Stimulated activated effector memory CD8-positive, alpha-beta T cell treated with anti-CD3 and anti-CD28 coated beads, Interleukin-12 subunit alpha, Interleukin-12 subunit beta, amount 100 ng/mL, for 72 hours (primary cell): ENCODE data around the gene DNAJA1.

ENCODE experiments used
- ATAC-seq: fragments of 150-1000 bp; cut with Tn5 transposase; 2 replicates; pipeline ENCODE4 v1.10.0; 2021
- DNase-seq, 2 donors: peaks; one replicate each; pipeline ENCODE4 v3.0.0; 2021 to 2022; ENCODE audit warnings: low spot score in 2 of 2
- H3K27ac Mint-ChIP-seq: one replicate; pipeline ENCODE4 v1.8.0; 2022; ENCODE audit warnings: mild to moderate bottlenecking, mixed read lengths
- H3K36me3 Mint-ChIP-seq: one replicate; pipeline ENCODE4 v1.8.0; 2022; ENCODE audit warnings: mild to moderate bottlenecking, mixed read lengths
- H3K4me1 Mint-ChIP-seq: one replicate; pipeline ENCODE4 v1.8.0; 2022; ENCODE audit warnings: mixed read lengths
- H3K4me3 Mint-ChIP-seq: one replicate; pipeline ENCODE4 v1.8.0; 2022; ENCODE audit warnings: mild to moderate bottlenecking, mixed read lengths
- H3K9me3 Mint-ChIP-seq: one replicate; pipeline ENCODE4 v1.8.0; 2022; ENCODE audit warnings: mixed read lengths

DNAJA1 gene

DNA sequence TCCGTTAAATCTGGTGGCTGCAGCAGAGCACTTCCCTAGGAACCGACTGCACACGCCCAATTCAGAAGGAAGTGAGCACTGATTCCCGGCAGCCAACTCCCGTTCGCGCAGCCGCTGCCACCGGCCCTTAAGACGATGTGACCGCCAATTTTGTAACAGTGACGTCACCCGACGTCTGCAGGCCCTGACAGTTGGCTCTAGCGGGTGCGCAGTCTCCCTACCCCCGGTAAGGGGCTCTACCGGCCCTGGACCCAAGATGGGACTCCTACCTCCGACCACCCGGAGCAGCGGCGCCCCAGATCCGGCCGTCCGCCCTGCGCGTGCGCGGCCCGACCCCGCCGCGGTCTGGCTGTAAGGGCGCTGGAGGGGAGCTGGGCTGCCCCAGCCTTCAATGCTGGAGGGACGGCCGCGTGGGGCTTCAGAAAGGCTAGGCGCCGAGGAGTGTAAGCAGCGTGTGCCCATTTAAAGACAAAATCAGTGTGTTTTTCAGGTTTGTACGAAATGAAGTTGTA lies 19.1 kb downstream of the DNAJA1 start:
- peak; percentile 53 to 83 for DNase-seq
- no peaks in the 10 kb centered on the region for H3K9me3 Mint-ChIP-seq

DNA sequence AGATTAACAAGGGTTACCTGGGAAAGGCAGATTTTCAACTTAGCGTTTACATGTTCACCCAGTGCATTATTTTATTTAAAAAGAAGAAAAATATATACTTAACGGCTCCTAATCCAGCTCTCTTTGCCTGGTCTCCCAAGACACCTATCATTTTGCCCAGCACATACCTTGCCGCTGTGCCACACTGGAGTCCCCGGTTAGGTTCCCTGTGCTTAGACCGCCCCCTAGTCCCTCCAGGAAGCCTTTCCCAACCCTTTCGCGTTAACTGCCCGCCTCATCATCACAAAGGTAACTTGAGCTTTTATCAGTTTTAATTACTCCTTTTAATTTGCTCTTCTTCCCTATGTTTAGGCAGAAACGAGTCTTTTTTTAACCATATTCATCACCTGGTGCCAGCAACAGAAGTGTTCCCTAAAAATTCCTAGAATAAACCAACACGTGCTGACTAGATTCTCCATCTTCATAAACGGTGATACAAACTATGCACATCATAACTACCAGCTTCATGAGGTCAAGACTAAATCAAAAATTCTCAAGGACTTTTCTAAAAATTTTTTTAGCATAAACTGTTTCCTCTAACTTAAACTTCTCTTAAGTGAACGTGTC lies 19.7 kb downstream of the DNAJA1 start:
- peaks cover 17% of the 10 kb centered on the region for H3K4me1 Mint-ChIP-seq
- H3K36me3 Mint-ChIP-seq, result peaks cover 66% of the 10 kb centered on the region
- H3K27ac Mint-ChIP-seq, result no peak overlapping the region
- H3K4me3 Mint-ChIP-seq, result peak overlapping the region; percentile 68
- DNase-seq (no peak), ATAC-seq (no peak)
- no peaks in the 10 kb centered on the region for H3K9me3 Mint-ChIP-seq

More for the DNA sequence above, 19.1 kb downstream of the DNAJA1 start:
- peak; percentile 85 for ATAC-seq
- Mint-ChIP-seq H3K4me3 (peak overlapping the region; percentile 68), H3K4me1 (peaks cover 17% of the 10 kb centered on the region), H3K27ac (peak overlapping the region; percentile 61), H3K36me3 (peaks cover 66% of the 10 kb centered on the region)

DNA sequence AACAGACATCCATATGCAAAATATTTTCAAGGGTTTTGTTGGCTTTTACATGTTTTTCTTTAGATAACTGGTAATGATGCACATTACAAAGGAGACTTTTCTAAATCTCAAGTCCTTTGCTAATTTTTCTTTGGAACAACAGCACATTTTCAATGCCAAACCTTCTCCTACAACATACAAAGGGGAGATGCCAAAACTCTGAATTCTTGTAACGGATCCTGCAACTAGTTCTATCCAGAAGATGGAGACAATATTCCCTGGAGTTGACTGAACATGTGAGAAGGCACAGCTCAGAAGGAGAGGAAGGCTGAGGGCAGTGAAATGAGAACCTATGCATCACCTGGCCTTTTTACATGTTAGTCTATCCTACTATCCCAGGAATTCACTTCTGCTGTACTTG lies 21.0 kb downstream of the DNAJA1 start:
- Mint-ChIP-seq H3K4me1 (peaks cover 17% of the 10 kb centered on the region), H3K27ac (no peak overlapping the region), H3K9me3 (no peaks in the 10 kb centered on the region), H3K36me3 (peaks cover 66% of the 10 kb centered on the region), H3K4me3 (no peak overlapping the region)
- DNase-seq (no peak), ATAC-seq (no peak)

DNA sequence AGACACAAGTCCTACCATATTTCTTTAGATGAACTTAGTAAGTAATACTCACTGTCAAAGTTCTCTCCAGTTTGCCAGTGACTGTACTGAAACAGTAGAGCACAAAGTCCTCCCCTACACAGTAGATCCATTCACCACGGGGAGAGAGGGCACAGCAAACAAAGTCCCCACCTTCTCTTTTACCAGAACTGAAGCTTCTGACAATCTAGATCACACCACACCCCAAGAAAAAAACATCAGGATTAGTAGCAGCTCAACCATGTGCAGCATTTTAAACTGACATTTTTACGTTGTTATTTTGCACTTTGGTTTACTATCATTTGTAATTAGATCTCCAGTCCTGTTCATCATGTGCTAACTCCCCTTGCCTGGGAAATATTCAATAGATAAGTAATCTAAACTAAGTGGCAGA lies 23.0 kb downstream of the DNAJA1 start:
- DNase-seq, result no peak
- no peak overlapping the region for H3K4me3 Mint-ChIP-seq
- peaks cover 17% of the 10 kb centered on the region for H3K4me1 Mint-ChIP-seq
- H3K9me3 Mint-ChIP-seq, result no peaks in the 10 kb centered on the region
- H3K36me3 Mint-ChIP-seq, result peaks cover 85% of the 10 kb centered on the region
- H3K27ac Mint-ChIP-seq, result no peak overlapping the region
- no peak for ATAC-seq

DNA sequence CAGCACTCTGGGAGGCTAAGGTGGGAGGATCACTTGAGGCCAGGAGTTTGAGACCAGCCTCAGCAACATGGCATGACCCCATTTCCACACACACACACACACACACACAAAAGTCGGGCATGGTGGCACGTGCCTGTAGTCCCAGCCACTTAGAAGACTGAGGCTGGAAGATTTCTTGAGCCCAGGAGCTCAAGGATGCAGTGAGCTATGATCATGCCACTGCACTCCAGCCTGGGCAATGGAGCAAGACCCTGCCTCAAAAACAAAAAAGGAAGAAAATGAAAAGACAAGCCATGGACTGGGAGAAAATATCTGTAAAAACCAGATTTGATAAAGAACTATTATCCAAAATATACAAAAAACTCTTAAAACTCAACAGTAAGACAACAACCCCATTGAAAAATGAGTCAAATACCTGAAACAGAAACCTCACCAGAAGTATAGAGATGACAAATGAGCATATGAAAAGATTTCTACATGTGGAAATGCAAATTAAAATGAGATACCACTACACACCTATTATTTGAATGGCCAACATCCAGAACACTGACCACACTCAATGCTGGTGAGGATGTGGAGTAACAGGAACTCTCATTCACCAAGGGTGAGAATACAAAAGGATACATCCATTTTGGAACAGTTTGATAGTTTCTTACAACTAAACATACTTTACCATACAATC lies 24.7 kb downstream of the DNAJA1 start:
- ATAC-seq (peak; percentile 87), DNase-seq (no peak)
- Mint-ChIP-seq H3K27ac (peak overlapping the region; percentile 62), H3K9me3 (no peaks in the 10 kb centered on the region), H3K4me3 (no peak overlapping the region), H3K4me1 (peaks cover 2% of the 10 kb centered on the region), H3K36me3 (peaks cover 100% of the 10 kb centered on the region)

DNA sequence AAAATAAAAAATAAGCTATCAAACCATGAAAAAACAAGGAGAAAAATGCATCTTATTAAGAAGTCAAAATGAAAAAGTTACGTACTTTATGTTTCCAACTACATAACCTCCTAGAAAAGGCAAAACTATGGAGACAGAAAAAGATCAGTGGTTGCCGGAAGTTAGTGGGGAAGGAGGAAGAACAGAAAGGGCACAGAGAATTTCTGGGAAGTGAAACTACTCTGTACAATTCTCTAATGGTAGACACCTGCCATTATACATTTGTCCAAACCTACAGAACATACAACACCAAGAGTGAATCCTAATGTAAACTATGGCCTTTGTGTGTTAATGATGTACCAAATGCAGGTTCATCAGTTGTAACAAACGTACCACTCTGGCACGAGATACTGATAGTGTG lies 26.1 kb downstream of the DNAJA1 start:
- Mint-ChIP-seq H3K9me3 (no peaks in the 10 kb centered on the region), H3K27ac (no peak overlapping the region), H3K36me3 (peaks cover 100% of the 10 kb centered on the region), H3K4me3 (no peak overlapping the region), H3K4me1 (no peaks in the 10 kb centered on the region)
- no peak for ATAC-seq
- DNase-seq, result no peak

DNA sequence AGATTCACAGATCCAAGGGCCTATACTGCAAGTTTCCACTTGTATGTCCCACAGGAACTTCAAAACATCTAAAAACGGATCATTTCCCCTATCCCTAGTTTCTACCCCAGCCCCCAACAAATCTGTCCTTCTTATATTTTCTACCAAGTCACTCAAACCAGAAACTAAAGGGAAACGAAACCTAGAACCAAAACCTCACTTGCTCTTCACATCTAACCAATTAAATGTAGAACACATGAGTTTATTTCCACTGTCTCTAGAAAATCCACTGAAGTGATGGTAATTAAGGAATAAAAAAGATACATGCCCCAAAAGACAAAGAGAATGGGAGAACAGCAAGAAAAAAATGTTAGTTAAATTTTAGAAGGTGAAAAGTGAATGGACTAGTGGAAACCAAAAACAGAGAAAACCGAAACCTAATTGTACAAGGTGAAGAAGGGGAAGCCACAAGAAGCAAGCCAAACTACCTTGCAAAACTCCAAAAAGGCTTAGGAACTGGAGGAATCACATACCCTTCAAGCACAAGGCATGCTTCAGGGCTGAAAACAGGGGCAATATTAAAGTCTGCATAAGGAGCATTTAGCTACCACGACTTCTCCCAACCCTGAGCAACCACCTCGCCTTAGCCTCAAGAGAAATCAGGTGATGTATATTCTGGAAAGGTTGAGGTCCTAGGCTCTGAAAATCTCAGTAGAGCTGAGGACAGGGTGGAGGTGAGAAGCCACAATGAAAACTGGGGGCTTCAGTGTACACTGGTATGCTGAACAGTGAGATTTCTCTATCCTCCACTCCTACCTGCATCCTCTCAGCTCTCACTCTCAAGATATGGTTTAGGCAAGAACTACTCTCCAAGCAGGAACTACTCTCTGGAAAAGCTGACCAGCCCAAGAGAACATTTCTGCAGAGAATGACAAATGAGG lies 40.3 kb downstream of the DNAJA1 start:
- peaks cover 100% of the 10 kb centered on the region for H3K36me3 Mint-ChIP-seq
- no peaks in the 10 kb centered on the region for H3K9me3 Mint-ChIP-seq
- no peak overlapping the region for H3K4me3 Mint-ChIP-seq
- H3K4me1 Mint-ChIP-seq, result peaks cover 19% of the 10 kb centered on the region
- no peak for DNase-seq
- no peak overlapping the region for H3K27ac Mint-ChIP-seq
- no peak for ATAC-seq

DNA sequence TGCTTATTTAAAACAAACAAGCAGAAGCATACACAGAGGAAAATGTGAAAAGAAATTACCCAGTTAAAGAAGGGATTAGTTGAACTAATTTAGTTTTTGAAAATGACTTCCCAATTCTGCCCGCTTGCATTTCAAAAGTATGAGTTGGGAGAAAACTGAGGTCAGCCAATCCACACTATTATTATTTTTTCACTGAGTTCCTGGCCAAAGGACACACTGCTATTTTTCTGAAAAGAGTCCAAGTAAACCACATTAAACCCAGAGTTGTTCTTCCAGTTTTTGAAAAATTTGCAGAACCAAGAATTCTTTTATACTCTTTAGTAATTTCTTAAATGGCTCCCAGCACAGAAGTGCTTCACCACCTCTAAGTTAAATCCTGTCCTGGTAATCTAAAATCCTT lies 43.9 kb downstream of the DNAJA1 start:
- DNase-seq (no peak), ATAC-seq (no peak)
- H3K4me3 Mint-ChIP-seq, result no peak overlapping the region
- peak overlapping the region; percentile 4 for H3K27ac Mint-ChIP-seq
- peaks cover 100% of the 10 kb centered on the region for H3K36me3 Mint-ChIP-seq
- H3K9me3 Mint-ChIP-seq, result no peaks in the 10 kb centered on the region
- peaks cover 28% of the 10 kb centered on the region for H3K4me1 Mint-ChIP-seq

DNA sequence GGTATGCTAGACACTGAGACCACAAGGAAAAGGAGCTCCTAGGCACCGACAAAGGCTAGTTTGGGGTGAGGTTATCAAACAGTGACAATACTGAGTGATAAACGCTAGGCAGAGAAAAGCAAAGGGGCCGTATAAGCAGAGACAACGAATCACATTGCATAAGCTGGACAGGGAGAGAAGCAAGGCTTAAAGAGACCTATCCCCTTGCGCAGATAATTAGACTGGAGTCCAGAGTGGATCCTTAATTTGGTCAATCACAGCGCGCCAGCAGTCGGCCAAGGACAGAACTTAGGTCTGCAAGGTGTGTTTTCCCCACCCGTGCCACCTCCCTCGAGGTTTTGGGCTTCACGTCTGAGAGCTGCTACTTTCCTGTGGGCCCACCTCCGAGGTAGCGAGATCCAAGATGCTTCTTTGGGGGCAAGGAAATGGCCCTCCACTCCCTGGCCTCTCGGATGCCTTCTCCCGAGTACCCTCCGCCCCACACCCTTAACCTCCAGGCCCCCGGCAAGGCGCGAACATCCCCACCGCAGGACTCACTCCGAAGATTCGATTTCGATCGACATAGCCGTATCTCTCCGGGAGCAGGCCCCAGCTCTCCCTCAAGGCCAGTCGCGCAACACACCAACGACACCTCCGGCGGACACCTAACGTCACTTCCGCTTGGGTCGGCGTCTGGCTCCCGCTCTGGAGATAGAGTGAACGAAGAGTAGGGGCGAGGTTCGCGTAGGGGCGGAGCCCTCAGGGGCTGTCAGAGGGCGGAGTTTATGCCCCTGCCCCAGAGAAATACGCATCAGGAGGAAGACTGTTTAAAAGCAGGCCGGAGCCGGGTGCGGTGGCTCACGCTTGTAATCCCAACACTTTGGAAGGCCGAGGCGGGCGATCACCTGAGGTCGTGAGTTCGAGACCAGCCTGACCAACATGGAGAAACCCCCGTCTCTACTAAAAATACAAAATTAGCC lies 51.3 kb downstream of the DNAJA1 start, which contains the start of gene SMU1:
TSS of gene SMU1 (minus strand) at position 629 of the 959 bp plus-strand sequence. CDS start at position 563, 66 bp downstream.
- H3K27ac Mint-ChIP-seq, result peak within 1 kb of the TSS; percentile 99
- peak; percentile 80 to 94 for DNase-seq
- peaks cover 55% of the 10 kb centered on the region for H3K36me3 Mint-ChIP-seq
- no peaks in the 10 kb centered on the region for H3K9me3 Mint-ChIP-seq
- H3K4me1 Mint-ChIP-seq, result peaks cover 25% of the 10 kb centered on the region
- peak; percentile 99 for ATAC-seq
- H3K4me3 Mint-ChIP-seq, result peak within 1 kb of the TSS; percentile 94

DNA sequence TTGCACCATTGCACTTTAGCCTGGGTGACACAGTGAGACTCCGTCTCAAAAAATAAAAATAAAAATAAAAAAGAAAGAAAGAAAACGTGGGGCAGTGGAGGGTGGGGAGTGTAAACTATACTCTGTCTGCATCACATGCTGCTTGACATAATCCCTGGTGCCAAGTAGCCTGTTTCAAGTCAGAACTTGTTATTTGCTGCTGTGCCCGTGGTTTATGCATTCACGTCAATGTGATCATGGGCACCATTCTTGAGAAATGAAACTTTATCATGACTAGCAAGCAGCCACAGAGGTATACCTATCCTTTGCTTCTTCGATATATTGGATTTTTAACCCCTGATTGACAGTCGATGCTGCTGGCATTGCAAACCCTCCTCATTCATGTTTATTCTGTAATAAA lies 55.5 kb downstream of the DNAJA1 start:
- Mint-ChIP-seq H3K36me3 (peaks cover 18% of the 10 kb centered on the region), H3K9me3 (no peaks in the 10 kb centered on the region), H3K27ac (no peak overlapping the region), H3K4me3 (no peak overlapping the region), H3K4me1 (peaks cover 46% of the 10 kb centered on the region)
- DNase-seq (no peak), ATAC-seq (no peak)

DNA sequence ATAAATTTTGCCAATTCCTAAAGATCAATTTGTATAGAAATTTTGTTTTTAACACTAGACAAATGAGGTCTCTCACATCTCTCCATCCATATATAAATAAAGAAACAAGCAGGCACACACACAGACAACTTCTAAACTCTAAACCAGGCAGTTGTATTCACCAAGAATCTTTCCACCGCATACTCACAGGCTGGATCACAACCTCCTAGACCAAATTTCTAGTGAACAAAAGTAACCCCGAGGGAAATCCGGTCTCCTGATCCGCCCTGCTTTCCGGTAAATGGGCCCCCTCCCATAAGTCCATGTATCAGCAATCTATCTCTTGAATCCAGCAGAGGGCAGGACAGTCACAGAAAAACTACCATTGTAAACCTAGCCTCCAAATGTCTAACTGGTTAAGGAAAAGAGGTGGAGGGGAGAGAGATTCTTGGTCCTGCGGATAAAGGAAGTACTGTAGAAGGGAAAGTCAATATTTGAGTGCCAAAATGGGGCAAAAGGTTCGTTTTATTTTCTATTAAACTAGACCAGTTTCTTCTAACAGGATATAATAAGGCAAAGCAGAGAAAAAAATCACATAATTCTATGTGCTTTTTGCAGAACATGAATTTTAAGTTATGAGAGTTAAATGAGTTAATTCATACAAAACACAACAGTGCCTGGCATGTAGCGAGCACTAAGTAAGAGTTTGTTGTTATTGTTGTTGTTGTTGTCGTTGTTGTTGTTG lies 56.2 kb downstream of the DNAJA1 start:
- H3K4me1 Mint-ChIP-seq, result peaks cover 40% of the 10 kb centered on the region
- H3K36me3 Mint-ChIP-seq, result peaks cover 11% of the 10 kb centered on the region
- no peak overlapping the region for H3K4me3 Mint-ChIP-seq
- H3K27ac Mint-ChIP-seq, result no peak overlapping the region
- no peaks in the 10 kb centered on the region for H3K9me3 Mint-ChIP-seq
- DNase-seq (peak in 1 of 2 donors; percentile 64), ATAC-seq (peak; percentile 68)

DNA sequence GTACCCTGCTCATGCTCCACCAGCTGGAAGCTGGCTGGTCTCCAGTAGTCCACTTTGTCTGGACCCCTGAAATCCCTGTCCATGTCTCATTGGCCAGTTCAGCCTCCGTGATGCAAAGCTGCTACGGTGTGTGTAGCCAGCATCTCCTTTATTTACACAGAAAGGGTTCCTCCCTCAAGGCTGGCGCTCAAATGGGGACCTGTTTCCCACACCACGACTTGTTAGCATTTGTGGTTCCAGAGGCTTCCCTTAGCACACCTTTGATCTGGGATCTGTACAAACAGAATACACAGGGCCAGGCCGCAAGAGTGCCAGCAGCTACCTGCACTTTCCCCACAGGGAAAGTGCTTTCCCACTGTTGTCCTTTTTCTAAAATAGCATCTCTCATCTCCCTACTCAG lies 57.1 kb downstream of the DNAJA1 start:
- Mint-ChIP-seq H3K27ac (peak overlapping the region; percentile 90), H3K36me3 (peaks cover 2% of the 10 kb centered on the region), H3K9me3 (no peaks in the 10 kb centered on the region), H3K4me3 (no peak overlapping the region), H3K4me1 (peaks cover 31% of the 10 kb centered on the region)
- ATAC-seq (no peak), DNase-seq (no peak)

DNA sequence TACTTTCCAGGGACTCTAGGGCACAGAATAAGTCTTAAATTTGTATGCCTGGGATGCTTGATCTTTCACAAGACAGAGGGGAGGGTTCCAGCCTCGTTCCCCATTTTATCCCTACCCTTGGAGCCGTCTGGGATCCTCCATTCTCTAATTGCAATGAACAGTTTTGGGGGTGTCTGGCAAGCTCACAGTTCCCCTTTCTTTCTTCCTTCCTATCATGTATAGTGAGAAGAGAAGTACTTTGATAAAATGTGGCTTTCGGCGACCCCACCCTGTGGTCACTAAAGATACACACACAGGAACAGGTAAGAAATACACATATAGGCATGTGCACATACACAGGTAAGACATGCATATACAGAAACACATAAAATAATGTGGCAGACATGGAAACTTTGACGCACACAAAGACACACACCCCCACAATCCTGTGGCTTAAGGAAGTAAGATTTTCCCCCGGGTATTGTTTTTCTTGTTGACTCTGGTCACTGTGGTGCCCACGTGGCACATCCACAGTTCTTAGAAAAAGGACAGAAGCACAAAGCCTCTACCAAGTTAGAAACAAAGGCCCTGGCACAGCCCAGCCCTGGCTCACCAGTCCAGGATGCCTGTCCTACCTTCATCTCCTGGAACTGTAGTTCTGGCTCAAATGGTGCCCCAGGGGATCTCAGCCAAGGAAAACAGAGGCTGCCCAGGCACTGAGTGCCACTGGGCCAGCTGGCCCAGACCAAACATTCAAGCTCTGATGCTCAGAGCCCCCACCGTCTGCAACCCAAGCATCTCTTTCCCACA lies 57.7 kb downstream of the DNAJA1 start:
- no peak for DNase-seq
- H3K36me3 Mint-ChIP-seq, result no peaks in the 10 kb centered on the region
- peak; percentile 58 for ATAC-seq
- H3K4me1 Mint-ChIP-seq, result peaks cover 27% of the 10 kb centered on the region
- H3K9me3 Mint-ChIP-seq, result no peaks in the 10 kb centered on the region
- H3K27ac Mint-ChIP-seq, result peak overlapping the region; percentile 90
- H3K4me3 Mint-ChIP-seq, result no peak overlapping the region
